Activated T-helper 9 cell treated with anti-CD3 and anti-CD28 coated beads, Interleukin-2, amount 50 U/mL, for 16 hours (primary cell): ENCODE data around the gene APH1B.
"Not testable (repeated sequence)": the region's sequence is repeated elsewhere in the genome, so short reads cannot be mapped to it uniquely, and the experiment has no call there.

Experiments
- DNase-seq: peaks from one replicate; pipeline ENCODE4 v3.0.0-alpha.2; 2020; ENCODE audit warnings: low read depth

APH1B gene

GRCh38 chr15:63277038-63277892 is at the start of gene APH1B:
APH1B (plus strand) TSS chr15:63277605; CDS start chr15:63277624, 19 bp downstream.
- peak; percentile 73 for DNase-seq

GRCh38 chr15:63227689-63228088 is 49.7 kb upstream of the APH1B start:
- DNase-seq = no peak

- no peak for DNase-seq
These were observed 46.2 kb upstream of the APH1B start for GRCh38 chr15:63231206-63231605.

- no peak for DNase-seq
These were observed 45.7 kb upstream of the APH1B start for GRCh38 chr15:63231706-63232105.

GRCh38 chr15:63232405-63232804 is 45.0 kb upstream of the APH1B start:
- no peak for DNase-seq

GRCh38 chr15:63232943-63233342 is 44.5 kb upstream of the APH1B start:
- DNase-seq = no peak

GRCh38 chr15:63233667-63234423 is 43.6 kb upstream of the APH1B start:
- no peak for DNase-seq

GRCh38 chr15:63234451-63234870 is 42.9 kb upstream of the APH1B start:
- no peak for DNase-seq

GRCh38 chr15:63236272-63236671 is 41.1 kb upstream of the APH1B start:
- DNase-seq = no peak

GRCh38 chr15:63237086-63237485 is 40.3 kb upstream of the APH1B start:
- not testable (repeated sequence) for DNase-seq

GRCh38 chr15:63238171-63238570 is 39.2 kb upstream of the APH1B start:
- DNase-seq = no peak

GRCh38 chr15:63238796-63239195 is 38.6 kb upstream of the APH1B start:
- DNase-seq = no peak

- DNase-seq = no peak
These were observed 37.3 kb upstream of the APH1B start for GRCh38 chr15:63240109-63240508.

- DNase-seq = no peak
These were observed 36.1 kb upstream of the APH1B start for GRCh38 chr15:63241316-63241715.

GRCh38 chr15:63243101-63243500 is 34.3 kb upstream of the APH1B start:
- no peak for DNase-seq

- no peak for DNase-seq
These were observed 33.6 kb upstream of the APH1B start for GRCh38 chr15:63243776-63244175.

GRCh38 chr15:63244399-63244798 is 33.0 kb upstream of the APH1B start:
- DNase-seq = no peak

GRCh38 chr15:63244976-63245645 is 32.3 kb upstream of the APH1B start:
- no peak for DNase-seq

- DNase-seq = no peak
These were observed 30.5 kb upstream of the APH1B start for GRCh38 chr15:63246691-63247469.

- DNase-seq = no peak
These were observed 27.0 kb upstream of the APH1B start for GRCh38 chr15:63250312-63250965.

- DNase-seq = no peak
These were observed 25.7 kb upstream of the APH1B start for GRCh38 chr15:63251701-63252100.
